Renal cortical epithelial cell (primary cell): ENCODE measurements around the gene OTOG. TPM values are rescaled to one million over a fixed set of nuclear protein-coding genes. Genes with fewer than 3 reads are reported as not detected.

Source experiments
- DNase-seq: peaks from one replicate; pipeline ENCODE4 v3.0.0-alpha.2; 2011; ENCODE audit warnings: low read depth
- total RNA-seq: library from RNA; depleted of rRNA; stranded (reverse); fragments of >200 nt; gene quantifications from 2 replicates; pipeline ENCODE4 v1.2.3, GENCODE V29; 2014

OTOG gene
- total RNA-seq, 1 donor from 2014 or later = not detected

- DNase-seq = no peak
Observed at GRCh38 chr11:17695454-17696441, 148.7 kb downstream of the OTOG start.

GRCh38 chr11:17696741-17697140 lies 149.7 kb downstream of the OTOG start:
- DNase-seq = no peak

Other genes with a start within 250 kb of the OTOG start
- gene NCR3LG1, start 195.5 kb upstream of the OTOG start, total RNA-seq = 0.99 and 2.1 TPM in 2 replicates
- 0.25 and 0.35 TPM in 2 replicates for gene KCNJ11, start 158.6 kb upstream of the OTOG start, total RNA-seq
- not detected in 2 replicates for gene ABCC8, start 70.4 kb upstream of the OTOG start, total RNA-seq
- gene USH1C, start 2.8 kb upstream of the OTOG start, total RNA-seq = 3.2 and 5.9 TPM in 2 replicates
- gene MYOD1, start 172.3 kb downstream of the OTOG start, total RNA-seq = not detected in 2 replicates
- gene KCNC1, start 187.5 kb downstream of the OTOG start, total RNA-seq = 0.05 TPM in 1 of 2 replicates, not detected in the other